Measurements from ENCODE around the gene EIF5A. TPM values are rescaled to one million over a fixed set of nuclear protein-coding genes. Genes with fewer than 3 reads are reported as not detected.

The EIF5A gene
- total RNA-seq, 1 experiment from 2014 or later = 1,139 TPM

GRCh38 chr17:7262192-7262934 is 45.1 kb upstream of the EIF5A start, which contains the start of gene CLDN7 (continued):
- TF ChIP-seq RAD21 (IDR thresholded peaks at IDR 0.05; ENCODE audit: low read depth) (no peak), POLR2A (IDR thresholded peaks at IDR 0.05; ENCODE audit: borderline replicate concordance, extremely low read depth, insufficient read depth, insufficient read length) (peak; percentile 96), EGR1 (IDR thresholded peaks at IDR 0.05; ENCODE audit: low read depth) (peak; percentile 78), TCF7L2 (IDR thresholded peaks at IDR 0.05; ENCODE audit: borderline replicate concordance, extremely low read depth, insufficient read depth, insufficient read length) (no peak)

GRCh38 chr17:7262935-7263800 is 44.3 kb upstream of the EIF5A start:
- ATAC-seq = peak; percentile 56
- RAD21 ChIA-PET (ENCODE audit: low non-redundant PET in 1 of 2, low total read pairs in 2 of 2, uncharacterized antibody in 2 of 2, unreplicated experiment in 2 of 2) = interaction anchor here in 1 of 2 experiments (0.9 kb wide), 1 partner anchor 34 kb away, joined by 3 read pairs; no protein-coding TSS in a partner anchor
- H3K36me3 ChIP-seq (ENCODE audit: control insufficient read depth in 1 of 2, insufficient read depth in 2 of 2, low read length in 2 of 2) = peaks cover 9 to 21% of the 10 kb centered on the region in 2 experiments
- H3K9me3 ChIP-seq (ENCODE audit: control insufficient read depth in 1 of 2, insufficient read depth in 1 of 2, low read depth in 1 of 2, low read length in 2 of 2) = no peaks in the 10 kb centered on the region
- H3K9me2 ChIP-seq (ENCODE audit: insufficient read depth) = no peaks in the 10 kb centered on the region
- DNase-seq (ENCODE audit: low read depth, low spot score) = peak; percentile 79
- no peak overlapping the region for H2AFZ ChIP-seq (ENCODE audit: low read depth, low read length, poor library complexity, severe bottlenecking)
- peaks cover 42 to 72% of the 10 kb centered on the region in 2 experiments for H3K4me1 ChIP-seq (ENCODE audit: control insufficient read depth in 1 of 2, insufficient read depth in 2 of 2, low read length in 2 of 2)
- TSS peak; percentile 70 for BruUV-seq (replicated peaks)
- CTCF ChIA-PET = interaction anchor here (1.6 to 1.8 kb wide), 2 partner anchors 33 to 42 kb away, joined by 3 to 6 read pairs; no protein-coding TSS in a partner anchor
- peak overlapping the region; percentile 99 for H3K9ac ChIP-seq (ENCODE audit: low read length)
- peaks cover 5% of the 10 kb centered on the region; the same call in 1 of the 2 replicates for H4K20me1 ChIP-seq (ENCODE audit: insufficient read depth)
- intact Hi-C loops (cut with micrococcal nuclease) = loop anchor here (1.0 to 10.0 kb wide), 4 partner anchors 11 to 172 kb away; partner anchors contain the start of genes ELP5, FGF11, SLC2A4 and TMEM102
- H3K27ac ChIP-seq (ENCODE audit: low read depth, low read length) = peak overlapping the region; percentile 94
- H3K4me2 ChIP-seq (ENCODE audit: low read length) = peak overlapping the region; percentile 90
- no peaks in the 10 kb centered on the region for H3K27me3 ChIP-seq (ENCODE audit: insufficient read depth, low read length)
- H3K79me2 ChIP-seq (ENCODE audit: insufficient read depth, low read length) = peaks cover 41% of the 10 kb centered on the region
- H3K4me3 ChIP-seq (replicated peaks in 1 of 2; ENCODE audit: low read depth in 1 of 2, low read length in 2 of 2) = peak overlapping the region; percentile 98 to 99
- POLR2A ChIA-PET = interaction anchor here (0.7 to 1.6 kb wide), 4 partner anchors 9 to 227 kb away, joined by 3 to 6 read pairs (median 3); partner anchors contain the start of gene SLC2A4
- TF ChIP-seq REST (IDR thresholded peaks at IDR 0.05; ENCODE audit: low read depth) (no peak), MAX (IDR thresholded peaks at IDR 0.05) (peak; percentile 47; the same call in 1 of the 2 replicates), EGR1 (IDR thresholded peaks at IDR 0.05; ENCODE audit: low read depth) (no peak), ZFX (IDR thresholded peaks at IDR 0.05) (no peak), RAD21 (IDR thresholded peaks at IDR 0.05; ENCODE audit: low read depth) (no peak), POLR2AphosphoS5 (IDR thresholded peaks at IDR 0.05; ENCODE audit: low read depth, low read length) (peak; percentile 77), SRF (IDR thresholded peaks at IDR 0.05; ENCODE audit: low read depth) (no peak), CTCF (IDR thresholded peaks at IDR 0.05 in 2 of 3, conservative IDR thresholded peaks at IDR 0.05 in 1 of 3; ENCODE audit: borderline replicate concordance in 1 of 3, insufficient read depth in 1 of 3, low read depth in 2 of 3, low read length in 2 of 3) (no peak), ATF3 (IDR thresholded peaks at IDR 0.05) (no peak), CEBPB (IDR thresholded peaks at IDR 0.05; ENCODE audit: low read depth) (no peak), JUND (IDR thresholded peaks at IDR 0.05) (no peak), ELF1 (IDR thresholded peaks at IDR 0.05; ENCODE audit: borderline replicate concordance, low read depth) (no peak), POLR2A (IDR thresholded peaks at IDR 0.05; ENCODE audit: borderline replicate concordance, extremely low read depth, insufficient read depth, insufficient read length) (peak; percentile 35), SIN3A (IDR thresholded peaks at IDR 0.05; ENCODE audit: low read depth) (peak; percentile 25; the same call in 1 of the 2 replicates), SP1 (IDR thresholded peaks at IDR 0.05; ENCODE audit: low read depth) (peak; percentile 76)

All from HCT116 (cell line).